Measurements from ENCODE around the gene GFRA1.

GFRA1 gene

DNA sequence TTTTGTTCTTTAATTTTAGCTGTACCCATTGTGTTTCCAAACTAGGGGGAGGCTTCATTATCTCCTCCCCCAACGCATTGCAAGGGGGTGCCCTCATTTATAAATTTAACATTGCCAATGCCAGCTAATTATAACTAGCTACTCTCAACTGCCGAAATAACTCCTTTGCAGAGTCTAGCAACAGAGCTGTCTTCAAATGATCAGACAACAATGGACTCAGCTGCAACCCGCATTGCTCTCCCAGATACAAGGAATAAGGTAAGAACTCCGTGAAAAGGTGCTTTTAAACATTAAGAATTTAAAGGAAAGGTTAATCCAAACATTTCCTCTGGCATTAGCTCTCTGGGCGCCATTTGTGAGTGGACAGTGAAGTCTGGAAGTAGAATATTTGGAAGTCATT is 116.2 kb downstream of the GFRA1 start:
- no peak for DNase-seq

DNA sequence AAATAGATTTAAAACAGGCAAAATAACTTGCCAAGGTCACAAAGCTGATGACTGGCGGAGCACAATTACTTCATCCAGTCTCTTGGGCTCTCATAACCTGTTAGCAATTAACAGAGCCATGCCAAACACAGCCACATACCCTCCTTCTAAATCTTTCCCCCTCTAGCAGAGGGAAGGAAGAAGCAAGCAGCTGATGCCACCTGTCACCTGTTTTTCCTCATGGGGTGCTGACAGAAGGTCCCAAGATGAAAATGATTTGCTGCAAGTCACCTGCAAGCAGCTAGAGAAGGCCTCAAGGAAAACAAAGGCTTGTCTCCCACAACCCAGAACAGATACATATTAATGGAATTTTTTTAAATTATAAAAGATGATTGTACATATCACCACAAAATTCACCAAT is 117.8 kb downstream of the GFRA1 start:
- DNase-seq = no peak

DNA sequence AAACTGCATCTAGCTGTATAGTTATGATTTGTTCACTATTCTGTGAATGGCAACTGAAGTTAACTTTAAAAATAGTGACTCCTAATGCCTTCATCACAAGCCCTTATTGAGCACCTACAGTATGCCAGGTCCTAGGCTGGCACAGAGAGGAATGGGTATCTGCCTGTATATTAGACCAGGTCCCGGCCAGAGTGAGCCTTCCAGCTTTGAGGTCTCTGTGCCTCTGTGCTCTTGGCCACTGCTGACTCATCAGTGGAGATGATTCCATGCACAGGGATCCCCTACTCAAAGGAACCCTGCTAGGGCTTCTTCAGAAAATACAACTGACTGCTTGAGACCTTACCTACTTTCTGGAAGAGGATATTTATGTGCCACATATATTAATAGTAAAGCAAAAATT is 118.4 kb downstream of the GFRA1 start:
- no peak for DNase-seq

DNA sequence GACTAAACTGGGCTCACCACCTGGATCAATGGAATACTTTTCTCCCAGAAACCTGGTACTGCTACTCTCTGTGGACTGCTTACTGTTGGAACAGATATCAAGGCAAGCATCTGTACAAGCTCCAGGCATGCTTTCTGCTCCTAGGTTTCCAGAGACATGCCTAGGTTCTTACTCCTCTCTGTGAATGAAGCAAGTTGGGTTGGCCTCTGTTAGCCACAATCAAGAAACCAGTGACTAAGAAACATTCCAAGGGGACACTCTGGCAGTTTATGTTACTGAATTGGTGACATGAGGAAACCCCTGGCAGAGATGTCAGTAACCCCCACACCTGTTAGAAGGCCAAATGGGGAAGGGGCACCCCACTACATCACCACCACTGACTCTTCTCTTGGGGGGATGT is 121.9 kb downstream of the GFRA1 start:
- no peak for DNase-seq

DNA sequence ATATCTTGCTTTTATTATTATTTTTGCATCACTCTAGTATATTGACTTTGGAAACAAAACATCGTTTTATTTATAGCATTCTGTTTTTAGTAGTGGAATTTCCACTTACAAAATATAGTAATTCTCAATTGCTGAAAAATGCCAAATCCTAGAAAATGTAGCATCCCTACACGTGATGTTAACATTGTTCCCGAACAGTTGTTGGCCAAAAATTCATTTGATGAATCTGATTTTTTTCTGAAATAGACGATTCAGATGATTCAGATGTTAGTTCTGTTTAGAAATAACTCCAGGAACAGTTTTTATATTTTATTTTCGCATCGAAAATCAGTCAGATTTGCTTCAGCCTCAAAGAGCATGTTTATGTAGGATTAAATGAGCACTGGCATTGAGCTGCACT is 122.4 kb downstream of the GFRA1 start:
- no peak for DNase-seq

DNA sequence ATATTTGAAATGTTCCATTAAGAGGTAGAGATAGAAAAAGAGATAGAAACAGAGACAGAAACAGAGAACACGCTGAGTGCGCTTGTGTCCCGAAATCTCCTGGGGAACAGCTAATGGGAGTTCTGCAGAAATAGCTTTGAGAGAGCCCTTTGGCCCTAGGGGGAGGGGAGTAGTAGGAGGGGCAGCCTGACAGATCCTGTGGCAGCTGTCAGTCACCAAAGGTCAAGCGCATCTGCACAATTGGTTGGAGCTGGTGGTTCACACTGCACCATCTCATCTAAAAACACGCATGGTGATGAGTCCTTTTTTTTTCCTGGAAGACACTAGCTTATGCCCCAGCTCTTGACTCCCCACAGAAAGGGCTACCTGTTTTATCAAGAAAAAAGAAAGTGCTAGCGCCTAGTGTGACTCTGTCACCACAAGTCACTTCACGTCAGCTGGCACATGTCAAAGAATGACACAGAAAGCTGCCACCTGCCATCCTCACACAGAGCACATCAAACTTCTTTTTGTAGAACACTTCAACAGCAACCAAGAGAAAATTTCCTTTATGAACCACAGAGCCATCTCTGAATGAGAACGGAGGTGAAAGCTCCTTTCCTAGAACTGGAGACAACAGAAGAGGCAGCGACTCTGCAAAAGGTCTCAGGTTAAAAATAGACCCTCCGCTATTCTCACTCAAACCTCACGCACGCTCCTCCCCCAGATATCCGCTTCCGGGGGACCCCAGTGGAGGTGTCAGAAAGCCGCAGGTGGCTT is 125.7 kb downstream of the GFRA1 start:
- DNase-seq = peak in 1 of 5 experiments; percentile 13

DNA sequence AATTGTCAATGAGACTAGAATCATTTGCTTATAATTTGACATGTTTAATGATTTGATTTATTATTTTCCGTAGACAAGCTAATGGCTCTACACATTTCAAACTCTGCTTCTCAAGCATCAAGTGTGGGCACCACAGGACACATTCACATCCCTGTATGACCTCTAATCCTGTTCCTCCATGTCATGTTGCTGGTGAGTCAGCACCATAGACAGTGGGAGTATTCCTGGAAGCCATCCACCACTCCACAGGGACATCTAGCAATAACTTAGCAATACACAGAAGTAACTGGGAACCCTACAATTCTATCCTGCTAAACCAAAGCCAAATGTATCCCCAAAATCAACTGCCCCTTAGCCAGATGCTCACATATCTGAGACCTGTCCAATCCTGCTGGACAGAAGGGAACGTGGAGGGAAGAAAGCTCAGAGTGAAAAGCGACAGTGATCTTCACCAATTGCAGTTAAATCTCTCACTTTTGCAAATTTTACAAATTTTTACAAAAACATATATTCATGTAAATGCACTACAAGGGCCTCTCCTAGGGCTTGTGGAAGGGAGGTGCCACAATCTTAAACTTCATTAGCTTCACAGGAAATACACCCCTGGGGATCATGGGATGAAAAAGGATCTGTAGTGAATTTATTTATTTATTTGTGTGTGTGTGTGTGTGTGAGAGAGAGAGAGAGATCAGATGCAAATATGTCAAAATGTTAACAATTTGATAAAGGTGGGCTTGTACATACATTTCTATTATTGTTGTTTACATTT is 126.5 kb downstream of the GFRA1 start:
- no peak for DNase-seq

DNA sequence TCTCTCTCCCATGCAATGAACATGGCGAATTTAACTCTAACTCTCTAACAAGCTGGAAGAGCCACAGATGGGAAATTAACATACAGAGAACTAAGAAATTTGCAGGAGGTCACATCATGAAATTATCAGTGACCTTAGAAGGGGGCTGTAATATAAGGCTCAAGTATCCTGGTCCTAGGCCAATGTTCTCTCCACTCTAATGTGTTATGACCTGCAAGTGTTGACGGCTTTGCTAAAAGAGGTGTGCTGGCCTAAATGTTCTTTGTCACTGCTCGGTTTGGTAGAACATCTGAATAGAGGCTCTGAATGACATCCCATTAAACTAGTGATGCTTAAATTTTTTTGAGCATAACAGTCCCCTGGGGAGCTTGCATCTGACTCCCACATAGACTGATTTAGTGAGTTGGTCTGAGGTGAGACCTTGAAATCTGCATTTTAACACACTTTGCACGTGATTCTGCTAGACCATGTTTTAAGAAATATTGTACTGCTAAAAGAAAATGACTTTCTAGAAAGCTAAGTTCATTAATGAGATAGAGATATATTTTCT is 129.3 kb downstream of the GFRA1 start:
- DNase-seq = no peak

DNA sequence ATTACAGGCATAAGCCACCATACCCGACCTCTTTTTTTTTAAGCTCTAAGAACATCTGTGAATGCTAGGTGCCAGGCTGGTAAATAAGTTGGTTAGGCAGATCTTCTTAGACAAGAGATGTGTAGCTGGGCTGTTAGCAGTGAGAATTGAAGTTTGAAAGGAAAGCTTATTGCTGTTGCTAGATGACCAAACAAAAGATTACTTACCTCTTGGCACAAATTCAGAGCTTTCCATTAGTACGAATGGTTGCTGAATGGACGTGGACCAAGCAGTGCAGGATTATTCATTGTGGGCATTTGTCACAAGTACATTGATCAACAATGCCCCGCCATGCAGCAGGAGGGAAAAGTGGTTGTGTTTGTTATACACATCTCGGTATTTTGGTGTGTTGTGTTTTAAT is 131.2 kb downstream of the GFRA1 start:
- DNase-seq = no peak

DNA sequence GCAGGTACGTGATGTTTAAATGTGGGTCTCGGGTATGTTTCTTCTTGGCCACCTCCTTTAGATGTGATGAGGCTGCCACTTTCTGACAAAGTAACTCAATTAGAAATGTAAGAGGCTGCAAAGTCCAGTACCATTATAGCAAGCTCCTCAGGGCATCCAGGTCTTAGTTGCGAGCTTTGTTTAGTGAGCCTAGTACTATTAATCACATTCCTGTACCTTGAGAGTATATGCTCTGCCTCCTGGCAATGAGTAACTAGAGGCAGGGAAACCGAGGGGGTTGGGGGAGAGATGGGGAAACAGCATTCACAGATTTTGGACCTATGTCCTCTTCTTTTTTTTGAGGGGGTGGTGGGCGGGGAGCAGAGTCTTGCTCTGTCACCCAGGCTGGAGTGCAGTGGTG is 131.8 kb downstream of the GFRA1 start:
- no peak for DNase-seq

DNA sequence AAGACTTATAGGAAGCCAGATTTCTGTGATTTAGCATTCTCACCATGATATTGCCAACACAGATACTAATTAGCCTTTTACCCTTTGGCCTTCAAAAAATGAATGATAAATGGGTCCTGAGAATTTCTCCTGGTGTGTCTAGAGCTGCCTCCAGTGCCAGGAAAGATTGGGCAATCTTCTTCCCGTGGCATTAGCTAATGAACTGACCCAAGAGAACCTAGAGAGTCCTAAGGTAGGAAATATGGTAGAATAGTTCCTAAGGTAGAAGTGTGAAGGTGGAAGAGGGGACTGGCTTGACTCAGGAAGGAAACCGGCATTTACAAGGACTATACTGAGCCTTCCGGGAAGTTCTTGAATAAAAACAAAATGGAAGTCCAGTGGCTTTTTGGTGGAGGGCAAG is 133.1 kb downstream of the GFRA1 start:
- no peak for DNase-seq

DNA sequence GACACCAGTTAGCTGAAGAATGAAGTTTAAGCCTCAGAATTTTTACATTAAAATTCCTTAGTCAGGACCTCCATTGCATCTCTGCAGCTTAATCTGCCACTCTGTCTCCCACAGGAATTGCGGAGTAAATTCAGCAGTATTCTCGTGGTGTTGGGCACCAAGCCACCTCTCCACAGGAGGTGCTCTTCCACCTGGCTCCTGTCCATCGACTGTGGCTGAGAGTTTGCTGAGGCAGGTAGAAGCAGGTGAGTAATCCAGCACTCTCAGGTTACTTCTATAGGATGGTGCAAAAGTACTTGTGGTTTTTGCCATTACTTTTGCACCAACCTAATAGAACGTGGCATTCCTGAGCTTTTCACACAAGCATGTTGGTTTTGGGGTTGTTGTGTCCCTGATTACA is 134.1 kb downstream of the GFRA1 start:
- DNase-seq = no peak

DNA sequence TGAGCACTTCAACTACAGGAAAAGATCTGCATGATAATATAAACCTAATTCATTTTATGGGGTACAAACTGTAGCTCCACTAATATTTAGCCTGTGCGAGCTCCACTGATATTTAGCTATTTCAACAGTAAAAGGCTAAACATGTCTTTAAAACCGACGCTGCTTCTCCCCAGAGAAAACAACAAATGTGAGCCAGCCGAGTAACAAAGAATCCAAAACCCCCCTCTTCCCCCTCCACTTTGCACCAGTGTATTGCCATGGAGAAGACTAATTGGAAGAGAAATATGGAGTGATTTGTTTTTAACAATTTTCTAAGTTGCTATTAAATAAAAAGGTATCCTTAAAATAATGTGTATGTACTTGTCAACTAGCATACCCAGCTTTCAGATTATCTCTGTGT is 136.7 kb downstream of the GFRA1 start:
- no peak for DNase-seq

DNA sequence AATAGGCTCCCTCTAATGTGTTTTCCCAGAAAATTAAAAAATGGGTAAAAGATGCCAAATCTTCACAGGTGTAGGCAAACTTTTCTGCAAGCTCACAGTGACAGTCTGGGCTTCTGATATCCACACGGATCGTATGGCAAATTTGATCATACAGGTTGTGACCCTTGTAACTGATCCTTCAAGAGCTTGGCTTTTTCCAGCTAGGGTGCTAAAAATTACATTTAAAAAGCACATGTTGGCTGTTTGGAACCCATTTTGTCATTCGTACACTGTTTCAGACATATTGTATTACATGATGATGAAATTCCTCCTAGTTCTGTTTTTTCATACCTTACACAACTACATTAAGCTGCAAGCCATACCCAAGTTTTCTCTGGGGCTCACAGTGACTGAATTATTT is 138.7 kb downstream of the GFRA1 start:
- DNase-seq = no peak

DNA sequence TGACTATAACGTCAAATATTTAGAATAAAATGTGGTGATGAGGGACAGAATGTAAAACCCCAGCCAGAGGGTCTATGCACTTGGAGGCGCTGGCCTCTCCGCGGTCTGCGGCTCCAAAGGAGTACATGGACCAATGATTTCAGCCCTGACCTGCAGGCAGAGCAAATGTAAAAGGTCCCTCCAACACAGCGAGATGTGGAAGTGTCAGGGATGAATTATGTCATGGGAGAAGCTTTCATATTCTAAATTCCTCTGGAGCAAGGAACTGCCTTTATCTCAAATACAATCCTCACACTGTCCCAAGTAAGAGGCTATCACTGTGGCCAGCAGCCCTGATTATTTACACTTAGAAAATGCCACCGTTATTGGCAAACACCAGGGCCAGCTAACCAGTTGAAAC is 139.4 kb downstream of the GFRA1 start:
- no peak for DNase-seq

DNA sequence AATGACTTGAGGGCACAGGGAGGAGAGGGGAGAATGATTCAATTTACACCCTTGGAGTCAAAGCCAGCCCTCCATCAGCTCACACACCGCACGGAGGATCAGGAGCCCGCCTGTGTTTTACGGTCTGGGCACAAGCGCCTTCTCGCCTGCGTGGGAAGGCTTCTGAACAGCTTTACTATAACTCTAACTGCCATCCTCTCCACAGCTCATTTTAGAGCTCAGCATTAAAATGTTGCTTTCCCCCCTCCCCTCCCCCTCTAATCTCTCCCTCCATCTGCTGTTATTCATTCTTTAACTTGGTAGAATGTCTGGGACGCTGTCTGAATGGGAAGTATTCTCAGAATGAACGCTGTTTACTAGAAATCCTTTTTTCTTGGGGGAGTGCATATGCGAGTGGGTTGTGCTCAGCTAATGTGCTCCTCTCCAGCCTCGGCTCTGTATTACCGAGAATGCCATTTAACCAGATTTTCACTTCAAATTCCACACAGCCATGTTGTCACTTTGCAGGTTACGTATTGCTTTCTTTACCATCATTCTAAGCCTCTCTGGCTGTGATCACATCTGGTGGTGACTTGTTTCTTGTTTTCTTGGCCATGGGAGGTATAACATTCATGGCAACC is 140.1 kb downstream of the GFRA1 start:
- DNase-seq = no peak

DNA sequence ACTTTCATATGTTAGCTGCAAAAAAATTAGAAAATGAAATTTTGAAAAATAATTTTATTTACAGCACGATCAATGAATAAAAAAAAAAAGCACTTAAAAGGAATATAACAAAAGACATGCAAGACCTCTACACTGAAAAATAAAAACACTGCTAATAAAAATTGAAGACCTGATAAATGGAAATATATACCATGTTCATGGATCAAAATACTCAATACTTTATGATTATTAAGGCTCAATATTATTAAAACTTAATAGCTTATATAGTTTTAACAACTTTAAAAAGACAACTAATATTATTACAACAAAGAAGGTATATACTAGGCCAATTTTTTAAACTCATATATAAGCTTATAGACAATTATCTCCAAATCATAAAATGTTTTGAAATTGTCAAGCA is 143.0 kb downstream of the GFRA1 start:
- no peak for DNase-seq

DNA sequence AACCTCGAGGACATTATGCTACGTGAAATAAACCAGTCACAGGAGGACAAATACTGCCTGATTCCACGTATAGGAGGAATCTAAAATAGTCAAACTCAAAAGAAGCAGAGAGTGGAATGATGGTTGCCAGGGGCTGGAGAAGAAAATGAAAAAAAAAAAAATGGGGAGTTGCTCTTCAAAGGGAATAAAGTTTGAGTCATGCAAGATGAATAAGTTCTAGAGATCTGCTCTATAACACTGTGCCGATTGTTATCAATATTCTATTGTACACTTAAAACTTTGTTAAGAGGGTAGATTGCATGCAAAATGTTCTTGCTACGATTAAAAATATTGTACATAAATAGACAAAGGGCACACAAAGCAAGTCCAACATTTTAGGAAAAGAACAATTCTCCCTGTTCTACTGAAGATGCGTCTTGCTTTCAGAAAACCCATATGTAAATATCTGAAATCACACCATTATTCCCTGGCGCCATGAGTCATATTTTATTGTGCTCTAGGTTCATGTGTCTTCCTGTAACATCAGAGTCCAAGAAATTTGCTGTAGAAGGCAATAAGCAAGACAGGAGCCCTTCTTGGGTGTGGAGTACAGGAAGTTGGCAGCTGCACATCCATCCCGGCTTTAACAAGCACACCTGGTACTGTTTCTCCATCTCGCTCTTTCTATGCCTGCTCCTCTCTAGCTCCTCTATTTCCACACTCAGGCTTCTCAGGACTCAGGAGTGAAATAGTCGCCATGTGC is 145.9 kb downstream of the GFRA1 start:
- DNase-seq = no peak

DNA sequence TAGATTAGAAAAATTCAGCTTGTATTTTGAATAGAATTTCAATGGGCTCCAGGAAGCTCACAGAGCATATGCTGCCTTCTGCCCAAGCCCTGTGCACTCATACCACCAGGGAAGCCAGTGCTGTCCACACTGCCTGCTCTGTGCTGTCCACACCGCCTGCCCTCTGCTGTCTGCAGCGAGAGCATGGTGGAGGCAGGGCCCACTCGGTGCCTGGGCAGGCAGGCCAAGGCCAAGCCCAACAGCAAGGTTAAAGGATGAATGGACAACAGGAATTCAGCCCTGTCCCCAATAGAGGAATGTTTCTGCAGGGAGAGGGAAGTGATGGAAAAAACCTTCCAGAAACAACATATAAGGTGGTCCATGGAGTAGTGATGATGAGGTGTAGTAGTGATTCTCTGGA is 146.8 kb downstream of the GFRA1 start:
- no peak for DNase-seq

DNA sequence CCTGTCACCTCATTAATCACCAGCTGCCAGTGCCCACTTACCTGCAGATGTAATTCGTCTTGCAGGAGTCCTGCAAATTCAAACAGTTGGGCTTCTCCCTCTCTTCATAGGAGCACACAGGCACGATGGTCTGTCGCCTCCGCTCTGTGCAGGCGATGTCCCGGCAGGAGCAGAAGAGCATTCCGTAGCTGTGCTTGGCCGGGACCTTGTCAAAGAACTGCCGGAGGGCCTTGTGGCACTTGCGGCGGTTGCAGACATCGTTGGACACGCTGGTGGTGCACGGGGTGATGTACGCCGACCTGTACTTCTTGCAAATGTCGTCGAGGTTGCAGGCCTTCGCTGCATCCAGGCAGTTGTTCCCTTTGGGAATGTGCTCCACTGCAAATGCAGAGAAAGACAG is 147.8 kb downstream of the GFRA1 start:
- no peak for DNase-seq

DNA sequence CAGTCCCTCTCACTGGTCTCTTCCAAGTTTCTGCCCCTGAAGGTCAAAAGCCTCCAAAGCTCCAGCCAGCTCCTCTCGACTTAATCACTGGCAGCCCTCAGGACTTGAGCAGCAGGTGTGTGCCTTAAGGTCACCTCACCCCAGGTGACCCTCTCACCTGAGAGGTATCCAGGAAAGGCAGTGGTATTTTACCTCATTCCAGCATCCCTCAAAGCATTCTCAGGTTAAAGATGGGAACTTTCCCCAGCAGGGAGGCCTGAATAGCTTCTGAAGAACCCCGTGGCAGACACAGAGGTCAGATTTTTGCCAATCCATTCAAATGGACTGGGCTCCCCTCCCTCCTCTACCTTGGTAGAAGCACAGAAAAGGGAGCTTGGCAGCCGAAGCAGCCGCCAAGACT is 148.2 kb downstream of the GFRA1 start:
- no peak for DNase-seq

DNA sequence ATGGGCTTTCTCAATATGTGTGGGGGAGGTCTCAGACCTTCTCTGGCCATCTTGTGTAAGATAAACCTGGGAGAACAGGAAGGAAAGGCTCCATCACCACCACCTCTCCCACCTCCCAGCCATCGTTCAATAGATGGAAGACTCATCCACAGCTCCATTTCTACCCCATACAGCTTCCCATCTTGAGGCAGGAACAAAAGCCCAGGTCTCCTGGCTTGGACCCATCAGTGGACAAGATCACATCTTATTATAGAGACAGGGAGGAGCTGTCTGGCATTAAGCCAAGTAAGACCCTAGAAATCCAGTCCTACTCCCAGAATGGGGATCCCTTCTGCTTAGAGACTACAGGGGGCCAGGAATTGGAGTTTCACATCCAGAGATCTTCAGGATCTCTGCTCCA is 150.3 kb downstream of the GFRA1 start:
- DNase-seq = no peak
